GM19193 (cell line): ENCODE measurements around the gene DZIP1L.

Source experiments
- POLR2A ChIP-seq: IDR thresholded peaks from 4 replicates; pipeline ENCODE4 v1.6.1; 2011; ENCODE audit not compliant: insufficient read depth, insufficient read length; ENCODE audit errors: extremely low read depth

DZIP1L gene

GRCh38 chr3:138125548-138126221 is 10.3 kb upstream of the DZIP1L start:
- TF ChIP-seq POLR2A, result no peak

- TF ChIP-seq POLR2A, result no peak
Observed at GRCh38 chr3:138124706-138125355, 9.4 kb upstream of the DZIP1L start.

GRCh38 chr3:138124188-138124587 is 8.8 kb upstream of the DZIP1L start:
- TF ChIP-seq POLR2A, result no peak

- no peak for TF ChIP-seq POLR2A
Observed at GRCh38 chr3:138119423-138119766, 4.0 kb upstream of the DZIP1L start.

GRCh38 chr3:138118612-138119422 is 3.4 kb upstream of the DZIP1L start:
- no peak for TF ChIP-seq POLR2A

- no peak for TF ChIP-seq POLR2A
Observed at GRCh38 chr3:138114431-138114918, 933 bp downstream of the DZIP1L start.

GRCh38 chr3:138113326-138113725 is 2.1 kb downstream of the DZIP1L start:
- TF ChIP-seq POLR2A, result no peak

GRCh38 chr3:138112362-138112761 is 3.0 kb downstream of the DZIP1L start:
- TF ChIP-seq POLR2A, result no peak

GRCh38 chr3:138105598-138105997 is 9.8 kb downstream of the DZIP1L start:
- no peak for TF ChIP-seq POLR2A

- no peak for TF ChIP-seq POLR2A
Observed at GRCh38 chr3:138103466-138103865, 11.9 kb downstream of the DZIP1L start.

GRCh38 chr3:138099417-138099816 is 16.0 kb downstream of the DZIP1L start:
- no peak for TF ChIP-seq POLR2A

GRCh38 chr3:138097192-138098172 is 17.9 kb downstream of the DZIP1L start:
- no peak for TF ChIP-seq POLR2A

GRCh38 chr3:138093721-138094120 is 21.7 kb downstream of the DZIP1L start:
- TF ChIP-seq POLR2A, result no peak

GRCh38 chr3:138092023-138092422 is 23.4 kb downstream of the DZIP1L start:
- no peak for TF ChIP-seq POLR2A

- no peak for TF ChIP-seq POLR2A
Observed at GRCh38 chr3:138089091-138089490, 26.3 kb downstream of the DZIP1L start.

GRCh38 chr3:138084196-138084595 is 31.2 kb downstream of the DZIP1L start:
- TF ChIP-seq POLR2A, result no peak
